Sigmoid colon (tissue), 7 donors: Measurements from ENCODE around the gene CLN3. TPM values are rescaled to one million over a fixed set of nuclear protein-coding genes. Genes with fewer than 3 reads are reported as not detected.

Experiments
- DNase-seq: peaks from one replicate; pipeline ENCODE4 v3.0.0-alpha.2; 2019
- H3K27ac ChIP-seq, 4 donors: fragments of 200-600 bp; sonication (generic); one replicate each; pipeline ENCODE4 v1.5.1; 2016 to 2019; ENCODE audit warnings: mild to moderate bottlenecking in 1 of 4
- H3K27me3 ChIP-seq, 3 donors: fragments of 200-600 bp; sonication (generic); one replicate each; pipeline ENCODE4 v1.5.1; 2019; ENCODE audit warnings: mild to moderate bottlenecking in 1 of 3
- H3K36me3 ChIP-seq, 4 donors: fragments of 200-600 bp; sonication (generic); one replicate each; pipeline ENCODE4 v1.5.1; 2016 to 2019
- H3K4me1 ChIP-seq, 4 donors: fragments of 200-600 bp; sonication (generic); one replicate each; pipeline ENCODE4 v1.5.1; 2017 to 2019
- H3K4me3 ChIP-seq, 4 donors: fragments of 200-600 bp; sonication (generic); one replicate each; pipeline ENCODE4 v1.5.1; 2017 to 2019; ENCODE audit warnings: mild to moderate bottlenecking in 2 of 4, moderate library complexity in 1 of 4
- H3K9me3 ChIP-seq, 4 donors: fragments of 200-600 bp in 3 of 4; sonication (generic) in 3 of 4; one replicate each; pipeline versions ENCODE4 v1.5.1 to v1.6.1; 2013 to 2019
- CTCF ChIP-seq, 4 experiments: fragments of 450-650 bp in 3 of 4; fragments of 200-600 bp in 1 of 4; IDR thresholded peaks; one replicate each; pipeline ENCODE4 v1.5.1; 2016 to 2019; ENCODE audit warnings: antibody characterized with exemption in 4 of 4, mild to moderate bottlenecking in 3 of 4, moderate library complexity in 2 of 4
- EP300 ChIP-seq, 4 donors: sonication (generic); formaldehyde crosslinking; IDR thresholded peaks; one replicate each; pipeline ENCODE4 v1.6.1; 2017; ENCODE audit warnings: antibody characterized with exemption in 4 of 4
- POLR2A ChIP-seq, 2 donors: fragments of 450-650 bp; IDR thresholded peaks; one replicate each; pipeline ENCODE4 v1.6.1; 2016; ENCODE audit warnings: antibody characterized with exemption in 2 of 2, mild to moderate bottlenecking in 2 of 2, moderate library complexity in 2 of 2
- POLR2AphosphoS5 ChIP-seq, 4 donors: sonication (generic); formaldehyde crosslinking; IDR thresholded peaks; one replicate each; pipeline ENCODE4 v1.6.1; 2017; ENCODE audit warnings: antibody characterized with exemption in 4 of 4
- WGBS, 2 donors: extraction: QIAGEN DNeasy Blood & Tissue Kit; methylation state at CpG; one replicate each; pipeline ENCODE4 v1.1.7; 2013; 5-methylcytosine and 5-hydroxymethylcytosine counted together
- intact Hi-C: fragments of 100-400 bp; cut with DNase I; formaldehyde crosslinking; loops from one replicate; pipeline ENCODE4 v1.15.1; 2023
- polyA plus RNA-seq, 3 donors: library from polyadenylated mRNA; stranded (reverse); fragments of 200-250 nt; gene quantifications; one replicate each; pipeline ENCODE4 v1.2.3, GENCODE V29; 2013
- total RNA-seq, 4 donors: library from RNA; depleted of rRNA; stranded (reverse); fragments of >200 nt; gene quantifications; one replicate each; pipeline ENCODE4 v1.1.0, GENCODE V29; 2016
- donor health status: healthy with polysubstance abuse.
- donor health status: Bipolar disorder and iron deficiency.
- donor health status: healthy.

CLN3 gene
- total and polyA plus RNA-seq, 7 donors, result 16.8 to 123 (median 23.0) TPM

DNA sequence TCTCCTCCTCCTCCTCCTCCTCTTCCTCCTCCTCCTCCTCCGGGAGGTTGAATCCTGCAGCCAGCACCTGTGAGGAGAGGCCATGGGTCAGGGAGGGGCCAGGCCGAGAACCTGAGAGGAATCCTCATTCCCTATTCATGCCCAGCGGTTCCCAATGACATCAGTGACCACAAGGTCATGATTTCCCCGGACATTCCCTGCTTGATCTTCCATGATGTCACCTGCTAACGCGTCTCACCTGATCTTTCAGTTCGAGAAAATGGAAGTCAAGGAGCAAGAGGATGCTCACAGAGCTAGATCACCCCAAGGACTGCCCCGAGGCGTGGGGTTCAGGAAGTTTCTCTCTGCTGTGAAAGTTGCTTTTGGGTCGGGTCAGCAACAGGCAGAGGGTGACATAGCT is 8.0 kb upstream of the CLN3 start:
- H3K4me1 ChIP-seq, result no peaks in the 10 kb centered on the region
- H3K9me3 ChIP-seq, result no peaks in the 10 kb centered on the region
- H3K36me3 ChIP-seq, result no peaks in the 10 kb centered on the region
- WGBS, 2 donors, result 81 to 83% methylated on average over 10 of the region's 10 CpGs
- TF ChIP-seq CTCF (IDR thresholded peaks at IDR 0.05) (no peak), EP300 (IDR thresholded peaks at IDR 0.05) (no peak), POLR2AphosphoS5 (IDR thresholded peaks at IDR 0.05) (no peak), POLR2A (IDR thresholded peaks at IDR 0.05) (no peak)
- no peaks in the 10 kb centered on the region for H3K27me3 ChIP-seq
- no peak overlapping the region for H3K27ac ChIP-seq
- intact Hi-C loops, result no loop called here
- no peak overlapping the region for H3K4me3 ChIP-seq
- no peak for DNase-seq

DNA sequence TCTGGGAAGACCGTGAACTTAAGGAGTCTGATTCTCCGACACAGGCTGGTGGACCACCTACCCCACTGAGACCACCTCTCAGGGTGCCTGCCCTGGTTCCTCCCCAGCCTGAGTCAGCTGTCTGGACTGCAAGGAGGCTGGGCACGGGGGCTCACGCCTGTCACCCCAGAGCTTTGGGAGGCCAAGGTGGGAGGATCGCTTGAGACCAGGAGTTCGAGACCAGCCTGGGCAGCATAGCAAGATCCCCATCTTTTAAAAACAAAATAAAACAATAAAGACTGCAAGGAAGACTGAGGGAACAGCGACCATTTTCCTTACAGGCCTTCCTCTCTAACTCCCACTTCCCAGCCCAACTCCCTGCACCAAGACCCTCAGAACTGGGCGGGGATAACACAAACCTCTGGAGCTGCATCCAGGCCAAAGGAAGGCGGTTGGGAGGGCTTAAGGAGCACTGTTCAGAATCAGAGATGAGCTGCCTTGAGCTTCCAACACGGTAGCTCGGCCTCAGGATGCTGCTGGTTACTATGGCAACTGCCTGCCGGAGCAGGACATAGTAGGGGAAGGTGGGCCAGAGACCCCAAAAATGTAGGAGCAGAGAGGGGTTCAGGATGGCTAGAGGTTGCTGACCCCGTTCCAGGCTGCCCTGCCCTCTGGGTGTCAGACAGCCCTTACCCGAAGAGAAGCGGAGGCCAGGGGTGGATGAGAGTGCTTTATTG is 7.0 kb upstream of the CLN3 start:
- no peaks in the 10 kb centered on the region for H3K27me3 ChIP-seq
- TF ChIP-seq POLR2AphosphoS5 (IDR thresholded peaks at IDR 0.05) (no peak), EP300 (IDR thresholded peaks at IDR 0.05) (no peak), CTCF (IDR thresholded peaks at IDR 0.05) (no peak), POLR2A (IDR thresholded peaks at IDR 0.05) (no peak)
- intact Hi-C loops, result no loop called here
- no peaks in the 10 kb centered on the region for H3K36me3 ChIP-seq
- H3K4me3 ChIP-seq, result no peak overlapping the region
- H3K27ac ChIP-seq, result no peak overlapping the region
- no peaks in the 10 kb centered on the region for H3K9me3 ChIP-seq
- H3K4me1 ChIP-seq, result no peaks in the 10 kb centered on the region
- DNase-seq, result no peak
- WGBS, 2 donors, result 92 to 96% methylated on average over 15 of the region's 15 CpGs

DNA sequence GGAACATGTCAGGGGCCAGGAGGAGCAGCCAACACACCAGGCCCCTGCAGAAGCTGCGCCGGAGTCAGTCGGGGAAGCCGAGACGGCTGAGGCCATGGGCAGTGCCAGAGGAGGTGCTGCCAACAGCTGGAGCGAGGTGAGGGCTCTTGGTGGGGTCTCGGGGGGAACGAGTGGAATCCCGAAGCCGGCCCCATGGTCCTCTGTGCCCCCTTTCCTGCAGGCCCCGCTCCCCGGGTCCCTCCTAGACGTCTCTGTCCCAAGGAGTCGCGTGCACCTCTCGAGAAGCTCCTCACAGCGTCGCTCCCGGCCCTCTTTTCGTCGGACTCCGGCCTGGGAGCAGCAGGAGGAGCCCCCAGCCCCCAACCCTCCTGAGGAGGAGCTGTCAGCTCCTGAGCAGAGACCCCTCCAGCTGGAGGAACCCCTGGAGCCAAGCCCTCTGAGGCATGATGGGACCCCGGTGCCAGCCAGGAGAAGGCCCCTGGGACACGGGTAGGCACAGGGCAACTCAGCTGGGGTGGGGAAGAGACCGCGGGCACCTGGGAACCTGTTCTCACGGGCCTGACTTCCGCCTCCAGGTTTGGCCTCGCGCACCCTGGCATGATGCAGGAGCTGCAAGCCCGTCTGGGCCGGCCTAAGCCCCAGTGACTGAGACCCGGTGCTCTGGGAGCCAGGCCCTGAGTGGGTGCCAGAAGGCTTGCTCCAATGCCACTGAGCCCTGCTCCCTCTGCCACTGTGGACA is 6.2 kb upstream of the CLN3 start:
- DNase-seq, result no peak
- Histone ChIP-seq H3K36me3 (no peaks in the 10 kb centered on the region), H3K9me3 (no peaks in the 10 kb centered on the region), H3K4me3 (no peak overlapping the region), H3K27me3 (no peaks in the 10 kb centered on the region), H3K4me1 (no peaks in the 10 kb centered on the region), H3K27ac (no peak overlapping the region)
- TF ChIP-seq POLR2AphosphoS5 (IDR thresholded peaks at IDR 0.05), result no peak
- TF ChIP-seq EP300 (IDR thresholded peaks at IDR 0.05), result no peak
- no peak for TF ChIP-seq POLR2A (IDR thresholded peaks at IDR 0.05)
- TF ChIP-seq CTCF (IDR thresholded peaks at IDR 0.05), result no peak
- intact Hi-C loops, result no loop called here
- 91 to 92% methylated on average over 33 of the region's 33 CpGs for WGBS, 2 donors

GRCh38 chr16:28497386-28497785 is 5.5 kb upstream of the CLN3 start:
- Histone ChIP-seq H3K36me3 (no peaks in the 10 kb centered on the region), H3K27ac (no peak overlapping the region), H3K4me1 (no peaks in the 10 kb centered on the region), H3K4me3 (no peak overlapping the region), H3K9me3 (no peaks in the 10 kb centered on the region), H3K27me3 (no peaks in the 10 kb centered on the region)
- intact Hi-C loops, result no loop called here
- 86 to 92% methylated on average over 9 of the region's 9 CpGs for WGBS, 2 donors
- DNase-seq, result no peak
- no peak for TF ChIP-seq POLR2AphosphoS5 (IDR thresholded peaks at IDR 0.05)
- TF ChIP-seq EP300 (IDR thresholded peaks at IDR 0.05), result no peak
- no peak for TF ChIP-seq CTCF (IDR thresholded peaks at IDR 0.05)
- TF ChIP-seq POLR2A (IDR thresholded peaks at IDR 0.05), result no peak
